T-helper 1 cell treated with Interleukin-12 subunit alpha and Interleukin-12 subunit beta and Interleukin-4 antibody, amounts not matched to agents 30 ng/mL and 1 ng/mL, for 36 hours (primary cell): Measurements from ENCODE around the gene PARG. TPM values are rescaled to one million over a fixed set of nuclear protein-coding genes. Genes with fewer than 3 reads are reported as not detected.
"Not testable (repeated sequence)": the region's sequence is repeated elsewhere in the genome, so short reads cannot be mapped to it uniquely, and the experiment has no call there.

Source experiments
- intact Hi-C: fragments of 100-400 bp; cut with micrococcal nuclease; formaldehyde crosslinking; loops from one replicate; pipeline ENCODE4 v1.15.1; 2024
- total RNA-seq: library from RNA; stranded (reverse); gene quantifications from 2 replicates; pipeline ENCODE4 v1.2.3, GENCODE V29; 2022

PARG gene
- 33.2 and 33.3 TPM in 2 replicates for total RNA-seq

DNA sequence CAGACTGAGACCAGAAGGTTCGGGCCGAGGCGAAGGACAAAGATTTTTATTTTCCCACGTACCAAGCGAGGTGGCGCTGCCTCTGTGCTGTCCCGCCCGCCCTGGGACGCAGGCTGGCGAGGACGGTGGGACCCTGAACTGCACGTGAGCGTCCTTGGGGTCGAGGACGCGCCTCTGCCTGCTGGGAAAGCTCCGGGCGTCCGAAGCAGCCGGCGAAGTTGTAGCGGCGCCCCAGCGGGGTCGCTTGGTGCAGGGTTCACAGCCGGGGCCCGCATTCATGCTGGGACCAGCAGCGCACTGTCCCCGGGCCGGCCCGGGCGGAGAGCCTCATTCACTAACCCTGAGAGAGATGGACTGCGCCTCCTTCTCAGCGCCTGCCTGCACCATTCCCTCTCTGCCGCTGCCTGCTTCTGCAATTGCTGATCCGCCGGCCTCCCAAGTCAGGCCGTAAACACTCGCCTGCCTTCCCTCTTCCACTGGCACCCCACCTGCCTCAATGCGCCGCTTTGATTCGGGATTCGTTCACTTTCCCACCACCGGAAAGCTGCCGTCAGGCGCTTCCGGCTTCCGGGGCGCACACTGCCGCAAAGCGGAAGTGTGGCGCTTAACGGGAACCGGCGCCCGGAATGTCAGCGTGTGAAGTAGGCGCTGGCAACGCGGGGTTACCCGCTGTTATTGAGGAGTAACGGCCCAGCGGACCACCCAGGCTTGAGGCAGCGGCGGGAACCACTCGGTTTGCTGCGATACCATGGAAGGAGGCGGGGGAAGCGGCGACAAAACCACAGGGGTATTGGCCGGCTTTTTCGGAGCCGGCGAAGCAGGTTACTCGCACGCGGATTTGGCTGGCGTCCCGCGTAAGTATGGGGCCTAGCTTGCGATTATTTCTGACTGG is at the start of gene PARG, which contains the start of gene TIMM23B:
TSS of gene PARG (minus strand) at position 581 of the 892 bp plus-strand sequence. CDS start at position 279, 302 bp downstream.
TSS of gene TIMM23B (plus strand) at position 607 of the 892 bp plus-strand sequence. CDS start at position 749, 142 bp downstream.
- intact Hi-C loops: loop anchor here (1.0 to 10.0 kb wide), 3 partner anchors 290 to 683 kb away; partner anchors contain the start of genes ERCC6 and SGMS1

DNA sequence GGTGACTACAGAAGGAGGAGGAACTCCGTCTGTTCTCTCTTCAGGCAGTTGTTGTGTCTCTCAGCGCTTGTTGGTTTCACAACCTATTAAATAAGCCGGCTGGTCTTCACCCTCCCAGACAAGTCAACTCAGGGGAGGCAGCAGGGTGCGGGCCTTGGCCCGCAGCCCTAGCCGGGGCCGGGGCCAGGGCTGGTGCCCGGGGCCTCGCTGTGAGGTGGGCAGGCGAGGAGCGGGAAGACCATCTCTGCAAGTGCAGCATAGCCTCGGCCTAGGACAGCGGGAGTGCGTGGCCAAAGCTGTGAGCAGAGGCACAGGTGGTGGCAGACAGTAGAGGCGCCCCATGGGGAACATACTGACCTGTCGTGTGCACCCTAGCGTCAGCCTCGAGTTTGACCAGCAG is 46.5 kb upstream of the PARG start, which contains the start of gene AGAP6:
TSS of gene AGAP6 (plus strand) at position 31 of the 400 bp plus-strand sequence. CDS start at position 341, 310 bp downstream.
- intact Hi-C loops: not testable (repeated sequence)

DNA sequence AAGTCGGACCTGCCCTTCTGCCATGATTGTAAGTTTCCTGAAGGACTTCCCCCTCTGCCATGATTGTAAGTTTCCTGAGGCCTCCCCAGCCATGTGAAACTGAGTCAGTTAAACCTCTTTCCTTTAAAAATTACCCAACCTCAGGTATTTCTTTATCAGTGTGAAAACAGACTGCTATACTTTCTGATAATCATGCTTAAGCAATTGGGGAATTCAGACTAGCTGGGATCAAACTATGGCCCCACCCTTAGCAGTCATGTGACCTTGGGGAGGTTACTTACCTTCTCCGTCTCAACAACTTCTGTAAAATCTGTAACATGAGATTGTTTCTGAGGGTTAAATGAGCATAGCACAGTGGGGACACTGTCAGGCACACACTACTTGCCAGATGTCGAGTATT is 45.4 kb upstream of the PARG start:
- intact Hi-C loops: not testable (repeated sequence)

GRCh38 chr10:49977756-49978155 is 35.9 kb upstream of the PARG start:
- intact Hi-C loops: not testable (repeated sequence)

GRCh38 chr10:49972094-49972493 is 30.3 kb upstream of the PARG start:
- intact Hi-C loops: not testable (repeated sequence)

- intact Hi-C loops: not testable (repeated sequence)
Measured at GRCh38 chr10:49971466-49971865, 29.6 kb upstream of the PARG start.

- intact Hi-C loops: not testable (repeated sequence)
Measured at GRCh38 chr10:49970331-49970857, 28.6 kb upstream of the PARG start.

GRCh38 chr10:49953122-49953521 is 11.3 kb upstream of the PARG start:
- intact Hi-C loops: not testable (repeated sequence)

- intact Hi-C loops: not testable (repeated sequence)
Measured at GRCh38 chr10:49952006-49952405, 10.2 kb upstream of the PARG start.

DNA sequence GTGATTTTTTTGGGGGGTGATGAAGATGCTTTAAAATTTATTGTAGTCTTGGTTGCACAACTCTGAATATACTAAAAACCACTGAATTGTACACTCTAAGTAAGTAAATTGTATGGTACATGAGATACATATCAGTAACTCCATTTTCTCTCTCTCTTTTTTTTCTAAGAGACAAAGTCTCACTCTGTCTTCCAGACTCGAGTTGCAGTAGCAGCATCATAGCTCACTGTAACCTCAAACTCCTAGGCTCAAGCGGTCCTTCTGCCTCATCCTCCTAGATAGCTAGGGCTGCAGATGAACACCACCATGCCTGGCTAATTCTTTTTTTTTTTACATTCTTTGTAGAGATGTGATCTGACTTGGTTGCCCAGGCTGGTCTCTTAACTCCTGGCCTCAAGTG is 6.9 kb upstream of the PARG start:
- intact Hi-C loops: loop anchor here (10.0 kb wide), 1 partner anchor 676 kb away; the partner anchor contains the start of gene SGMS1

DNA sequence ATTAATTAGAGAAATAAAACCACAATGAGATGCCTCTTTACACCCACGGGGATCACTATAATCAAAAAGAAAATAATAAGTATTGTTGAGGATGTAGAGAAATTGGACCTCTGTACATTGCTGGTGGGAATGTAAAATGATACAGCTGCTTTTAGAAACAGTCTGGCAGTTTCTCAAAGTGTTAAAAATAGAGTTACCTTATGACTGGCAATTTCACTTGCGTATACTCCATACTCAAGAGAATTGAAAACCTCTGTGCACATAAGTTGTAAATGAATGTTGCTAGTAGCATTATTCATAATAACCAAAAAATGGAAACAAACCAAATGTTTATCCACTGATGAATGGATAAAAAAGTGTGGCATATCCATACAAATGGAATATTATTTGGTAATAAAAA is 6.3 kb upstream of the PARG start:
- intact Hi-C loops: loop anchor here (10.0 kb wide), 1 partner anchor 677 kb away; the partner anchor contains the start of gene SGMS1

DNA sequence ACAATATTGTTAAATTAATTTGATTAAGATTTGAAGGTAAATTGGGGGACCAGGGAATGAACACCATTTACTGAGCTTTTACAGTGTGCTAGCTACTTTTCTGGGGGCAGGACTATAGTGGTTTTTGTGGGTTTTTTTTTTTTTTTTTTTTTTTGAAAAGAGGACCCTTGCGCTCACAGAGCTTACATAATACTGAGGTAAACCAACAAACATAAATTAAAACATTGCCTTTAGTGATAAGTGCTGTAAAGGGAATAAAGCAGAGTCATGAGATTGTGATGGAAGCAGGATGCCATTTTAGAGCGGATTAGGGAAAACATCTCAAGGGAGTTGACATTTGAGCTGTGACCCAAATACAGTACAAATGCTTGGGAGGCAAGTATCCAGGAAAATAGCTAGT is 1.8 kb upstream of the PARG start:
- intact Hi-C loops: loop anchor here (10.0 kb wide), 1 partner anchor 681 kb away; the partner anchor contains the start of gene SGMS1

GRCh38 chr10:49942339-49942705 is 495 bp upstream of the PARG start:
- intact Hi-C loops: loop anchor here (10.0 kb wide), 1 partner anchor 682 kb away; the partner anchor contains the start of gene SGMS1

- intact Hi-C loops: not testable (repeated sequence)
Measured at GRCh38 chr10:49931959-49932728, 9.7 kb downstream of the PARG start.

GRCh38 chr10:49931276-49931675 is 10.6 kb downstream of the PARG start:
- intact Hi-C loops: not testable (repeated sequence)

- intact Hi-C loops: not testable (repeated sequence)
Measured at GRCh38 chr10:49923572-49923971, 18.3 kb downstream of the PARG start.

- intact Hi-C loops: not testable (repeated sequence)
Measured at GRCh38 chr10:49922041-49922440, 19.8 kb downstream of the PARG start.

DNA sequence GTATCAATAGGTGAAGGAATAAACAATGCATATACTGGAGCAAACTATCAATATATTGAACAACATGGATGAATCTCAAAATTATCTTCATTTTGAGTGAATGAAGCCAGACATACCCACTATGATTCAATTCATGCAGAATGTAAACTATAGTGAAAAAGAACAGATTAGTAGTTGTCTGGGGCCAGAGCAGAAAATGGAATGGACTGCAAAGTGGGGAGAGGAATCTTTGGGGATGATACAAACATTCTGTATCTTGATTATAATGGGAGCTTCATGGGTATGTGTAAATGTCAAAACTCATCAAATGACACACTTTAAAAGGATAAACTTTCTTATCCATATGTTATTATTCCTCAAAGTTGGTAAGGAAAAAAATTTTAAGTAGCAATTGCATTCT is 23.9 kb downstream of the PARG start:
- intact Hi-C loops: loop anchor here (10.0 kb wide), 1 partner anchor 323 kb away; no protein-coding TSS in a partner anchor

- intact Hi-C loops: loop anchor here (10.0 kb wide), 1 partner anchor 322 kb away; no protein-coding TSS in a partner anchor
Measured at GRCh38 chr10:49916451-49916850, 25.4 kb downstream of the PARG start.

DNA sequence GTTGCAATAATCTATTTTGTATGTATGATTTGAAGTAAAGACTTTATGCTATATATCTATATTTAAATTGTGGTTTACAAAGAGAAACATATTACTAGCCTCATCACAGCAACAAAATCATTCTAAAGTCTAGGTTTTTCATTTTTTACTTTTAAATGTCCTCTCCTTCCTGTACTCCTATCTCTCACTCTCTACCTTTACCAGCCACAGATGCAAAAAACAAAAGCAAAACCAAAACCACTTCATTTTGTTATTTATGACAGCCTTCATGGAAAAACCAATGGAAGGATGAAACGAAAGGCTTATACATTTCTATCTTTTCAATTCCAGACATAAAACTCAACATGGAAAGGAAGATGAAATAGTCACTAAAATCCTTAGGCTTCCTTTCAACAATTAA is 31.5 kb downstream of the PARG start:
- intact Hi-C loops: loop anchor here (10.0 kb wide), 1 partner anchor 315 kb away; no protein-coding TSS in a partner anchor
